Kidney (tissue), 14 donors: ENCODE results near the gene KANSL3. TPM values are rescaled to one million over a fixed set of nuclear protein-coding genes. Genes with fewer than 3 reads are reported as not detected.

ENCODE experiments used
- DNase-seq, 5 donors: peaks; one replicate each; pipeline ENCODE4 v3.0.0-alpha.2; 2013 to 2020
- FAIRE-seq: peaks from 2 replicates; lab custom pipeline; 2012; peaks lifted over from hg19 to GRCh38; lab: Jason Lieb, UNC
- H3K27ac ChIP-seq, 2 donors: one replicate each; pipeline ENCODE4 v1.7.0; 2013; ENCODE audit warnings: low read depth in 2 of 2, low read length in 2 of 2, inconsistent platforms in 1 of 2
- H3K27me3 ChIP-seq: one replicate; pipeline ENCODE4 v1.7.1; 2013; ENCODE audit warnings: low read length, inconsistent platforms; ENCODE audit not compliant: control insufficient read depth, insufficient read depth
- H3K36me3 ChIP-seq, 3 donors: one replicate each; pipeline versions ENCODE4 v1.7.0 to v1.7.1; 2013; ENCODE audit warnings: low read length in 3 of 3, control low read depth in 1 of 3, inconsistent platforms in 1 of 3; ENCODE audit not compliant: insufficient read depth in 3 of 3, control insufficient read depth in 2 of 3
- H3K4me1 ChIP-seq, 3 donors: one replicate each; pipeline versions ENCODE4 v1.7.0 to v1.7.1; 2013; ENCODE audit warnings: low read length in 3 of 3, inconsistent platforms in 1 of 3, low read depth in 1 of 3; ENCODE audit not compliant: control insufficient read depth in 2 of 3, insufficient read depth in 2 of 3
- H3K4me3 ChIP-seq, 3 donors: one replicate each; pipeline versions ENCODE4 v1.7.0 to v1.8.1; 2013; ENCODE audit warnings: low read length in 3 of 3, control low read depth in 1 of 3, inconsistent platforms in 1 of 3
- H3K9ac ChIP-seq, 3 donors: one replicate each; pipeline versions ENCODE4 v1.7.0 to v1.7.1; 2013; ENCODE audit warnings: low read length in 3 of 3, control low read depth in 1 of 3, inconsistent platforms in 1 of 3
- H3K9me3 ChIP-seq, 3 donors: one replicate each; pipeline versions ENCODE4 v1.7.0 to v1.7.1; 2013; ENCODE audit warnings: low read length in 3 of 3, control low read depth in 1 of 3, inconsistent platforms in 1 of 3; ENCODE audit not compliant: control insufficient read depth in 2 of 3, insufficient read depth in 1 of 3
- intact Hi-C: fragments of 100-400 bp; cut with DNase I; formaldehyde crosslinking; loops from one replicate; pipeline ENCODE4 v1.11.1; 2022
- polyA plus RNA-seq: library from polyadenylated mRNA; stranded (reverse); fragments of 350-450 nt; fragmentation: Illumina TruSeq; extraction: RNeasy Lipid Tissue Mini Kit (QIAGEN cat#74804); gene quantifications from one replicate; pipeline ENCODE4 v1.2.3, GENCODE V29; 2014; ENCODE audit warnings: low read depth, low replicate concordance; ENCODE audit not compliant: insufficient read depth
- total RNA-seq: library from RNA; stranded (reverse); fragmentation: NEBNext Ultra II Directional; extraction: Animal tissue kit (Norgen Biotek cat#: 25700); gene quantifications from one replicate; pipeline ENCODE4 v1.2.1, GENCODE V29; 2021
- TF ChIP-seq, protein P1 (sequence below): IDR thresholded peaks from 3 replicates; pipeline ENCODE4 v1.5.1; 2012; ENCODE audit warnings: mild to moderate bottlenecking, moderate library complexity, borderline replicate concordance; ENCODE audit not compliant: insufficient read depth; ENCODE audit errors: extremely low read depth
- donor health status: control.
- donor health status: control.
- donor health status: control.
- donor health status: control.
- donor health status: control.
- donor health status: DM: yes; HTN: yes; CAD: no.
- donor health status: Normal renal cell carcinoma (clear cell type).

The KANSL3 gene
- total and polyA plus RNA-seq, 2 donors from 2014 or later, result 17.5 to 48.8 TPM

DNA sequence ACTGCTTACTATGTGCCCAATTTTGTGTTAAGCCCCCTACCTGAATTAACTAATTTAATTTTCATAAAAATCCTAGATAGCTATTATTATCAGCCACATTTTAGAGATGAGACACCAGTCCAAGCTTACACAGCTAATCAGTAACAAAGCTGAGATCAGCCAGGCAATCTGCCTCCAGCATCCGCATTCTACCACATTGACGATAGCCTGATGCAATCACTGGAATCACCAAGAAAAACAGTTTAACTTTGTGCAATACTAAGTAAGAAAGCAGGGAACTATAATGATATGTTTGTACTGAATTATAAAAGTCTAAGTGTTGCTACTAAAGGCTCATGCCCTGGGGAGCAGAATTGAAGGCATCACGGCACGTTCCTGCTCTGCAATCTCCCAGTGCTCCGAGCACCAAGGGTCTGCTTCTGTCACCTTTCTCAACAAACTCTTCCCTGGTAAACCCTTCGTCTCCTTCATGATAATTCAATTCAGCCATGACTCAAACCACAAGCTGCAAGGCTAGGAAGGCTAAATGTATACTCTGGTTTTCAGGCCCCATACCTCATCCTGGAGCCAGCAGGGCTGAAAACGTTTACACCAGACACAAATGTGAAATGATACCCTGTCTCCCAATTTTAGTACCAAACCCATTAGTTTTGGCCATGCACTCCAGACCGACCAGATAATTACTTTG, 19.4 kb downstream of the KANSL3 start:
- no peak for FAIRE-seq
- Histone ChIP-seq H3K27ac (no peak overlapping the region), H3K27me3 (no peaks in the 10 kb centered on the region), H3K36me3 (peaks cover 0 to 27% (median 20%) of the 10 kb centered on the region in 3 donors), H3K4me3 (no peak overlapping the region), H3K9me3 (no peaks in the 10 kb centered on the region), H3K9ac (no peak overlapping the region), H3K4me1 (no peaks in the 10 kb centered on the region)
- intact Hi-C loops, result no loop called here
- TF ChIP-seq, protein P1, sequence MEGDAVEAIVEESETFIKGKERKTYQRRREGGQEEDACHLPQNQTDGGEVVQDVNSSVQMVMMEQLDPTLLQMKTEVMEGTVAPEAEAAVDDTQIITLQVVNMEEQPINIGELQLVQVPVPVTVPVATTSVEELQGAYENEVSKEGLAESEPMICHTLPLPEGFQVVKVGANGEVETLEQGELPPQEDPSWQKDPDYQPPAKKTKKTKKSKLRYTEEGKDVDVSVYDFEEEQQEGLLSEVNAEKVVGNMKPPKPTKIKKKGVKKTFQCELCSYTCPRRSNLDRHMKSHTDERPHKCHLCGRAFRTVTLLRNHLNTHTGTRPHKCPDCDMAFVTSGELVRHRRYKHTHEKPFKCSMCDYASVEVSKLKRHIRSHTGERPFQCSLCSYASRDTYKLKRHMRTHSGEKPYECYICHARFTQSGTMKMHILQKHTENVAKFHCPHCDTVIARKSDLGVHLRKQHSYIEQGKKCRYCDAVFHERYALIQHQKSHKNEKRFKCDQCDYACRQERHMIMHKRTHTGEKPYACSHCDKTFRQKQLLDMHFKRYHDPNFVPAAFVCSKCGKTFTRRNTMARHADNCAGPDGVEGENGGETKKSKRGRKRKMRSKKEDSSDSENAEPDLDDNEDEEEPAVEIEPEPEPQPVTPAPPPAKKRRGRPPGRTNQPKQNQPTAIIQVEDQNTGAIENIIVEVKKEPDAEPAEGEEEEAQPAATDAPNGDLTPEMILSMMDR, result no peak
- no peak for DNase-seq

DNA sequence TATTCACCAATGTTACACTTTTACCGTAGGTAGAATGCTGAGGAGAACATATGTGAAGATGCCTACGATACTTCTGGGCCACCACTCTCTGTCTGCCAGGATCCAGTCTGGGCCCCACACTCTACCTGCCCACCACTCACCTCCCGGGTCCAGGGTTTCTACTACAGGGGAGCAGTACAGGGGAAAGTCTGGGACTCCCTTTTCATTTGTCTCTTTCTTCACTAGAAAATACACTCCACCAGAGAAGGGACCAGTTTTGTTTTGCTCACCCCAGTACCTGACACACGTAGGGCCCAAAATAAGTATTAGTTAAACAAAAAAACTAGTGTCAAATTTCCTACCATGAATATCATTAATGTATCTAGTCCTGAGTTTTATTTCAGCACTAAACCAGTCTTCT, 21.1 kb downstream of the KANSL3 start:
- TF ChIP-seq, protein P1, result no peak
- Histone ChIP-seq H3K27ac (no peak overlapping the region), H3K36me3 (peaks cover 4 to 35% (median 31%) of the 10 kb centered on the region in 3 donors)

DNA sequence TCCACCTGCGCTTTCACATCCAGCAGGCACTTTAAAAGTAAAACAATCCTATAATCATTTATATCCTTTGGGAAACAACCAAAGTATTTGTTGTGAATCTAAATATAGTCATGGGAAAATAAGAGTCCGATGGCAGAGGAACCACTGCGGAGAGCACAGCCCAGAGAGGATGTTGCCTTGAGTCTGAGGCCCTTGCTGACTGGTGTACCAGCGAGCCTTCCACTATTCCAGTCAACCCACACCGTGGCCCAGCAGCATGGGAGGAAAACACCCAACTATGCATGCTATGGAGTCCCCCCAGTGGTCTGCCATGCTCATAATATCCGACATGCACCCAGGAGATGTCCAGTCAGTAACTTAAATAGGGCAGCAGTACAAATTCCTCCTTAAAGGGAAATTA, 21.6 kb downstream of the KANSL3 start:
- no peak overlapping the region for H3K4me3 ChIP-seq
- DNase-seq (no peak), FAIRE-seq (no peak)
- no peaks in the 10 kb centered on the region for H3K4me1 ChIP-seq
- intact Hi-C loops, result no loop called here
- H3K27ac ChIP-seq, result no peak overlapping the region
- TF ChIP-seq, protein P1, result no peak
- no peaks in the 10 kb centered on the region for H3K27me3 ChIP-seq
- H3K36me3 ChIP-seq, result peaks cover 5 to 40% (median 32%) of the 10 kb centered on the region in 3 donors
- no peaks in the 10 kb centered on the region for H3K9me3 ChIP-seq
- no peak overlapping the region for H3K9ac ChIP-seq

More for the DNA sequence above, 21.1 kb downstream of the KANSL3 start:
- H3K9me3 ChIP-seq, result no peaks in the 10 kb centered on the region
- no peak for FAIRE-seq
- H3K9ac ChIP-seq, result no peak overlapping the region
- no peaks in the 10 kb centered on the region for H3K27me3 ChIP-seq
- H3K4me1 ChIP-seq, result no peaks in the 10 kb centered on the region
- intact Hi-C loops, result no loop called here
- no peak for DNase-seq
- H3K4me3 ChIP-seq, result no peak overlapping the region

DNA sequence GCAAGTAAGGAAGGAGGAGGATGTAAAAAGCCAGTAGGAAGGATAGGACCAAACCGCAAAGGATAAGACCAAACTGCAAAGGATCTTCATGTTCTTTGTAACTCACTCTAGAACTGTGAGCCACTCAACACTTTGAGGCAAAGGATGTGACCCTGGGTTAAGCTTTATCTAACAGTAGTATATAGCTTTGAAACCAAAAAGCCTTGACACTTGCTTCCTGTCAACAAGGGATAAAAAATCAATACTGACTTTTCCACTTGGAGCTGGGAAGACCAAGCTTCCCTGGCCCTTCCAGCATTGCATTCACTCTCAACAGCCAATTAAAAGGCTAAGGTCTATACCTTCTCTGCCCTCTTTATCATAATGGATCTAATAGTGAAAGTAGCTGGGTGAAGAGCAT, 22.0 kb downstream of the KANSL3 start:
- TF ChIP-seq, protein P1, result no peak
- H3K4me3 ChIP-seq, result no peak overlapping the region
- no peak for FAIRE-seq
- no peak overlapping the region for H3K9ac ChIP-seq
- H3K36me3 ChIP-seq, result peaks cover 7 to 44% (median 36%) of the 10 kb centered on the region in 3 donors
- no peaks in the 10 kb centered on the region for H3K9me3 ChIP-seq
- intact Hi-C loops, result no loop called here
- DNase-seq, result no peak
- H3K27ac ChIP-seq, result no peak overlapping the region
- no peaks in the 10 kb centered on the region for H3K4me1 ChIP-seq
- no peaks in the 10 kb centered on the region for H3K27me3 ChIP-seq
